ENCODE measurements around the gene CCNI2. TPM values are rescaled to one million over a fixed set of nuclear protein-coding genes. Genes with fewer than 3 reads are reported as not detected.

Gene CCNI2
- total and polyA plus RNA-seq, 9 of the 15 experiments (the other 6 are each of a cell fraction or from before 2014, with no cell fraction given) = 0.05 to 1.7 (median 0.81) TPM; not detected in 5

- Histone ChIP-seq H3K4me2 (ENCODE audit: insufficient read depth, low read length) (no peak overlapping the region), H3K27ac (ENCODE audit: extremely low read depth, low read depth, low read length) (no peak overlapping the region), H3K9me3 (replicated peaks; ENCODE audit: control insufficient read depth, insufficient read depth, low read depth, low read length) (no peaks in the 10 kb centered on the region), H3K36me3 (ENCODE audit: control insufficient read depth, insufficient read depth, low read length) (peaks cover 52% of the 10 kb centered on the region), H3K9me1 (ENCODE audit: control insufficient read depth, insufficient read depth, low read length) (no peaks in the 10 kb centered on the region), H3K27me3 (ENCODE audit: control insufficient read depth in 2 of 2, insufficient read depth in 2 of 2, low read length in 2 of 2) (no peaks in the 10 kb centered on the region), H2AFZ (ENCODE audit: low read depth, low read length) (no peak overlapping the region), H3K9ac (ENCODE audit: insufficient read depth in 1 of 2, low read depth in 2 of 2, low read length in 2 of 2) (0 out of 4 replicates have a peak overlapping the region, but pooled peaks of 1 of the 2 experiments have one; percentile 14), H3K4me1 (replicated peaks in 1 of 2; ENCODE audit: control insufficient read depth in 2 of 2, insufficient read depth in 2 of 2, low read length in 2 of 2) (peaks cover 0 to 3% of the 10 kb centered on the region in 2 experiments; a peak in 2 of 5 replicates), H3K4me3 (no peak overlapping the region), H4K20me1 (replicated peaks; ENCODE audit: control insufficient read depth, insufficient read depth, low read length) (no peaks in the 10 kb centered on the region), H3K79me2 (ENCODE audit: control insufficient read depth, insufficient read depth, low read length) (no peaks in the 10 kb centered on the region)
- WGBS (ENCODE audit: insufficient coverage, low coverage, missing lambda C conversion rate) = 73% methylated on average over 5 of the region's 5 CpGs
- ChIA-PET CTCF (ENCODE audit: low intra/inter-chr PET ratio) (interaction anchor here (2.8 kb wide), 1 partner anchor 64 kb away, joined by 19 read pairs; no protein-coding TSS in a partner anchor), POLR2A (interaction anchor here (0.5 to 3.2 kb wide), 3 partner anchors 11 to 100 kb away, joined by 3 to 22 read pairs (median 6); no protein-coding TSS in a partner anchor)
- in situ Hi-C loops (cut with MboI) = loop anchor here (5.0 kb wide), 1 partner anchor 71 kb away; no protein-coding TSS in a partner anchor
- intact Hi-C loops (cut with micrococcal nuclease) = loop anchor here (5.0 kb wide), 1 partner anchor 46 kb away; no protein-coding TSS in a partner anchor
- ATAC-seq (no peak), FAIRE-seq (no peak), DNase-seq (ENCODE audit: extremely low read depth in 1 of 4, low spot score in 3 of 4) (no peak)
- no TSS peak for BruUV-seq (replicated peaks)
- TF ChIP-seq, protein P1, sequence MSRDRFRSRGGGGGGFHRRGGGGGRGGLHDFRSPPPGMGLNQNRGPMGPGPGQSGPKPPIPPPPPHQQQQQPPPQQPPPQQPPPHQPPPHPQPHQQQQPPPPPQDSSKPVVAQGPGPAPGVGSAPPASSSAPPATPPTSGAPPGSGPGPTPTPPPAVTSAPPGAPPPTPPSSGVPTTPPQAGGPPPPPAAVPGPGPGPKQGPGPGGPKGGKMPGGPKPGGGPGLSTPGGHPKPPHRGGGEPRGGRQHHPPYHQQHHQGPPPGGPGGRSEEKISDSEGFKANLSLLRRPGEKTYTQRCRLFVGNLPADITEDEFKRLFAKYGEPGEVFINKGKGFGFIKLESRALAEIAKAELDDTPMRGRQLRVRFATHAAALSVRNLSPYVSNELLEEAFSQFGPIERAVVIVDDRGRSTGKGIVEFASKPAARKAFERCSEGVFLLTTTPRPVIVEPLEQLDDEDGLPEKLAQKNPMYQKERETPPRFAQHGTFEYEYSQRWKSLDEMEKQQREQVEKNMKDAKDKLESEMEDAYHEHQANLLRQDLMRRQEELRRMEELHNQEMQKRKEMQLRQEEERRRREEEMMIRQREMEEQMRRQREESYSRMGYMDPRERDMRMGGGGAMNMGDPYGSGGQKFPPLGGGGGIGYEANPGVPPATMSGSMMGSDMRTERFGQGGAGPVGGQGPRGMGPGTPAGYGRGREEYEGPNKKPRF (IDR thresholded peaks at IDR 0.05; ENCODE audit: low read depth, low read length) = no peak
- TF ChIP-seq, protein P2, sequence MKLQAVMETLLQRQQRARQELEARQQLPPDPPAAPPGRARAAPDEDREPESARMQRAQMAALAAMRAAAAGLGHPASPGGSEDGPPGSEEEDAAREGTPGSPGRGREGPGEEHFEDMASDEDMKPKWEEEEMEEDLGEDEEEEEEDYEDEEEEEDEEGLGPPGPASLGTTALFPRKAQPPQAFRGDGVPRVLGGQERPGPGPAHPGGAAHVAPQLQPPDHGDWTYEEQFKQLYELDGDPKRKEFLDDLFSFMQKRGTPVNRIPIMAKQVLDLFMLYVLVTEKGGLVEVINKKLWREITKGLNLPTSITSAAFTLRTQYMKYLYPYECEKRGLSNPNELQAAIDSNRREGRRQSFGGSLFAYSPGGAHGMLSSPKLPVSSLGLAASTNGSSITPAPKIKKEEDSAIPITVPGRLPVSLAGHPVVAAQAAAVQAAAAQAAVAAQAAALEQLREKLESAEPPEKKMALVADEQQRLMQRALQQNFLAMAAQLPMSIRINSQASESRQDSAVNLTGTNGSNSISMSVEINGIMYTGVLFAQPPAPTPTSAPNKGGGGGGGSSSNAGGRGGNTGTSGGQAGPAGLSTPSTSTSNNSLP (IDR thresholded peaks at IDR 0.05; ENCODE audit: borderline replicate concordance, low read depth, low read length) = no peak
- TF ChIP-seq CBX5 (IDR thresholded peaks at IDR 0.05; ENCODE audit: borderline replicate concordance, low read depth) (no peak), ZNF24 (IDR thresholded peaks at IDR 0.05) (no peak), ARID4B (CRISPR knock-in tag; IDR thresholded peaks at IDR 0.05) (no peak), MXD1 (CRISPR knock-in tag; IDR thresholded peaks at IDR 0.05; ENCODE audit: borderline replicate concordance, poor library complexity, severe bottlenecking) (no peak), ZNF57 (CRISPR knock-in tag; IDR thresholded peaks at IDR 0.05) (no peak), ASH1L (IDR thresholded peaks at IDR 0.05; ENCODE audit: borderline replicate concordance, low read depth, partially characterized antibody) (no peak)
These were observed 9.3 kb downstream of the CCNI2 start for GRCh38 chr5:132756542-132756941.

All from K562 (cell line).